K562 (cell line): Measurements from ENCODE around the gene NELFA.
"Not testable (repeated sequence)": the region's sequence is repeated elsewhere in the genome, so short reads cannot be mapped to it uniquely, and the experiment has no call there.

ENCODE experiments used
- CAMTA2 ChIP-seq: fragments of 250-450 bp; sonication (Bioruptor Pico); conservative IDR thresholded peaks from 2 replicates; pipeline ENCODE4 v1.5.1; 2022
- JUN ChIP-seq, 2 experiments: sonication (generic) in 1 of 2; formaldehyde crosslinking in 1 of 2; IDR thresholded peaks; 2 replicates each; pipeline versions ENCODE4 v1.6.1 to v1.8.0; 2012 to 2022; ENCODE audit warnings: borderline replicate concordance in 2 of 2, mild to moderate bottlenecking in 2 of 2, improper control_type of control experiment in 1 of 2, low read depth in 1 of 2, low read length in 1 of 2, missing genetic modification reagents in 1 of 2
- SIRT6 ChIP-seq: IDR thresholded peaks from one replicate; pipeline ENCODE4 v1.6.1; 2012; ENCODE audit warnings: low read depth, mild to moderate bottlenecking, control low read depth, inconsistent platforms, low read length, moderate library complexity
- ZNF140 ChIP-seq: fragments of 250-450 bp; sonication (Bioruptor Pico); IDR thresholded peaks from 2 replicates; pipeline ENCODE4 v1.8.0; 2021; ENCODE audit warnings: moderate library complexity, mild to moderate bottlenecking, inconsistent platforms

- not testable (repeated sequence) for TF ChIP-seq JUN (IDR thresholded peaks at IDR 0.05; ENCODE audit: borderline replicate concordance, low read depth, low read length); JUN (CRISPR knock-in tag; IDR thresholded peaks at IDR 0.05; ENCODE audit: borderline replicate concordance); CAMTA2 (CRISPR knock-in tag); SIRT6; ZNF140 (CRISPR knock-in tag)
Measured at GRCh38 chr4:2031161-2031560, 22.4 kb upstream of the NELFA start.
